Measurements from ENCODE around the gene OR13G1.
"Not testable (repeated sequence)": the region's sequence is repeated elsewhere in the genome, so short reads cannot be mapped to it uniquely, and the experiment has no call there.

GRCh38 chr1:247710681-247711080 is 31.1 kb upstream of the OR13G1 start:
- TF ChIP-seq CTCF (IDR thresholded peaks at IDR 0.05; ENCODE audit: low read depth, low read length); EZH2phosphoT487 (IDR thresholded peaks at IDR 0.05; ENCODE audit: low read depth): not testable (repeated sequence)
